Tibial nerve (tissue), 4 donors: ENCODE measurements around the gene GNA12. TPM values are rescaled to one million over a fixed set of nuclear protein-coding genes. Genes with fewer than 3 reads are reported as not detected.

ENCODE experiments used
- DNase-seq, 2 donors: peaks; one replicate each; pipeline ENCODE4 v3.0.0-alpha.2; 2019; ENCODE audit warnings: low spot score in 2 of 2
- H3K27ac ChIP-seq, 4 donors: fragments of 200-600 bp; sonication (generic) in 3 of 4; one replicate each; pipeline ENCODE4 v1.5.1; 2017 to 2019; ENCODE audit warnings: mild to moderate bottlenecking in 1 of 4
- H3K27me3 ChIP-seq, 2 donors: fragments of 200-600 bp; sonication (generic) in 1 of 2; one replicate each; pipeline versions ENCODE4 v1.5.1 to v1.6.0; 2017 to 2019
- H3K36me3 ChIP-seq, 3 donors: fragments of 200-600 bp; sonication (generic); one replicate each; pipeline ENCODE4 v1.5.1; 2018 to 2019
- H3K4me1 ChIP-seq, 4 donors: fragments of 200-600 bp; sonication (generic) in 3 of 4; one replicate each; pipeline ENCODE4 v1.5.1; 2017 to 2019
- H3K4me3 ChIP-seq, 4 donors: fragments of 200-600 bp; sonication (generic) in 3 of 4; one replicate each; pipeline ENCODE4 v1.5.1; 2017 to 2019; ENCODE audit warnings: mild to moderate bottlenecking in 1 of 4, moderate library complexity in 1 of 4
- H3K9me3 ChIP-seq, 4 donors: fragments of 200-600 bp; sonication (generic) in 3 of 4; one replicate each; pipeline ENCODE4 v1.5.1; 2017 to 2019
- CTCF ChIP-seq, 5 experiments: fragments of 200-600 bp in 3 of 5; fragments of 450-650 bp in 2 of 5; sonication (generic) in 3 of 5; IDR thresholded peaks; one replicate each; pipeline ENCODE4 v1.5.1; 2016 to 2019; ENCODE audit warnings: antibody characterized with exemption in 5 of 5, mild to moderate bottlenecking in 3 of 5, moderate library complexity in 2 of 5
- EP300 ChIP-seq, 2 donors: sonication (generic); formaldehyde crosslinking; IDR thresholded peaks; one replicate each; pipeline ENCODE4 v1.6.1; 2017; ENCODE audit warnings: antibody characterized with exemption in 2 of 2, mild to moderate bottlenecking in 1 of 2
- POLR2A ChIP-seq, 2 donors: fragments of 450-650 bp; IDR thresholded peaks; one replicate each; pipeline ENCODE4 v1.6.1; 2017; ENCODE audit warnings: antibody characterized with exemption in 2 of 2, mild to moderate bottlenecking in 2 of 2, moderate library complexity in 2 of 2
- WGBS, 2 donors: methylation state at CpG; one replicate each; pipeline ENCODE4 v1.1.5; 2018; 5-methylcytosine and 5-hydroxymethylcytosine counted together
- total RNA-seq, 4 donors: library from RNA; depleted of rRNA; stranded (reverse); fragments of >200 nt; gene quantifications; one replicate each; pipeline ENCODE4 v1.1.0, GENCODE V29; 2016

GNA12 gene
- total RNA-seq: 10 to 100 TPM; 21.3 to 36.0 (median 29.4) TPM

GRCh38 chr7:2844153-2845033 is at the start of gene GNA12:
Gene GNA12 (minus strand): TSS chr7:2844308. CDS start chr7:2844161, 147 bp downstream.
- 2 to 4% methylated on average over 32 to 51 of the region's 79 CpGs for WGBS, 2 donors
- DNase-seq: peak; percentile 98
- TF ChIP-seq POLR2A (IDR thresholded peaks at IDR 0.05) (peak in 1 of 2 donors; percentile 68), EP300 (IDR thresholded peaks at IDR 0.05) (peak in 1 of 2 donors; percentile 17), CTCF (IDR thresholded peaks at IDR 0.05) (no peak)
- peaks cover 0 to 28% (median 13%) of the 10 kb centered on the region in 4 donors for H3K4me1 ChIP-seq
- H3K36me3 ChIP-seq: no peaks in the 10 kb centered on the region
- no peaks in the 10 kb centered on the region for H3K9me3 ChIP-seq
- H3K27ac ChIP-seq: peak within 1 kb of the TSS in 3 of 4 donors; percentile 19 to 82 (median 72)
- peak within 1 kb of the TSS; percentile 56 to 79 (median 73) for H3K4me3 ChIP-seq
- no peaks in the 10 kb centered on the region for H3K27me3 ChIP-seq

GRCh38 chr7:2893411-2893861 is 49.3 kb upstream of the GNA12 start:
- Histone ChIP-seq H3K27ac (no peak overlapping the region), H3K36me3 (no peaks in the 10 kb centered on the region), H3K4me3 (no peak overlapping the region), H3K9me3 (peaks cover 0 to 6% (median 0%) of the 10 kb centered on the region in 4 donors), H3K27me3 (peaks cover 0 to 4% of the 10 kb centered on the region in 2 donors), H3K4me1 (peaks cover 0 to 5% (median 0%) of the 10 kb centered on the region in 4 donors)
- TF ChIP-seq EP300 (IDR thresholded peaks at IDR 0.05) (no peak), CTCF (IDR thresholded peaks at IDR 0.05) (no peak), POLR2A (IDR thresholded peaks at IDR 0.05) (no peak)
- no peak for DNase-seq
- WGBS, 2 donors: 72 to 75% methylated on average over 8 to 9 of the region's 9 CpGs

- DNase-seq: no peak
- 45 to 49% methylated on average over 8 of the region's 8 CpGs for WGBS, 2 donors
Measured at GRCh38 chr7:2892549-2892948, 48.4 kb upstream of the GNA12 start.

GRCh38 chr7:2887816-2888215 is 43.7 kb upstream of the GNA12 start:
- H3K4me3 ChIP-seq: no peak overlapping the region
- no peaks in the 10 kb centered on the region for H3K36me3 ChIP-seq
- no peak for DNase-seq
- TF ChIP-seq CTCF (IDR thresholded peaks at IDR 0.05) (no peak), POLR2A (IDR thresholded peaks at IDR 0.05) (no peak), EP300 (IDR thresholded peaks at IDR 0.05) (no peak)
- no peaks in the 10 kb centered on the region for H3K4me1 ChIP-seq
- WGBS, 2 donors: 33 to 68% methylated on average over 4 to 7 of the region's 7 CpGs
- no peaks in the 10 kb centered on the region for H3K9me3 ChIP-seq
- H3K27me3 ChIP-seq: no peaks in the 10 kb centered on the region
- H3K27ac ChIP-seq: no peak overlapping the region

More at GRCh38 chr7:2892549-2892948, 48.4 kb upstream of the GNA12 start:
- H3K27me3 ChIP-seq: peaks cover 0 to 4% of the 10 kb centered on the region in 2 donors
- TF ChIP-seq EP300 (IDR thresholded peaks at IDR 0.05) (no peak), CTCF (IDR thresholded peaks at IDR 0.05) (no peak), POLR2A (IDR thresholded peaks at IDR 0.05) (no peak)
- H3K9me3 ChIP-seq: no peaks in the 10 kb centered on the region
- H3K4me1 ChIP-seq: peaks cover 0 to 5% (median 0%) of the 10 kb centered on the region in 4 donors
- no peak overlapping the region for H3K27ac ChIP-seq
- no peaks in the 10 kb centered on the region for H3K36me3 ChIP-seq
- H3K4me3 ChIP-seq: no peak overlapping the region

- Histone ChIP-seq H3K27ac (no peak overlapping the region), H3K27me3 (no peaks in the 10 kb centered on the region), H3K4me1 (no peaks in the 10 kb centered on the region), H3K36me3 (no peaks in the 10 kb centered on the region), H3K4me3 (no peak overlapping the region), H3K9me3 (no peaks in the 10 kb centered on the region)
- WGBS, 2 donors: 15 to 20% methylated on average over 10 to 12 of the region's 12 CpGs
- peak in 1 of 2 donors; percentile 24 for DNase-seq
- peak; percentile 29 to 58 (median 54) for TF ChIP-seq CTCF (IDR thresholded peaks at IDR 0.05)
- no peak for TF ChIP-seq POLR2A (IDR thresholded peaks at IDR 0.05)
- no peak for TF ChIP-seq EP300 (IDR thresholded peaks at IDR 0.05)
Measured at GRCh38 chr7:2886900-2887299, 42.8 kb upstream of the GNA12 start.
